C4-2B (cell line): ENCODE measurements around the gene ANKS1B.

Source experiments
- CTCF ChIP-seq: fragments of 450-650 bp; conservative IDR thresholded peaks from 2 replicates; pipeline ENCODE4 v1.5.1; 2017; ENCODE audit warnings: mild to moderate bottlenecking
- ZFX ChIP-seq: fragments of 450-650 bp; IDR thresholded peaks from 2 replicates; pipeline ENCODE4 v1.6.1; 2017

GRCh38 chr12:98916106-98916505 is 1068.6 kb downstream of the ANKS1B start:
- TF ChIP-seq CTCF: no peak
- no peak for TF ChIP-seq ZFX
